Natural killer cell treated with Interleukin-12 subunit alpha and Interleukin-12 subunit beta and Interleukin-15 and Interleukin-18, amount 100 ng/mL, for 72 hours (primary cell): ENCODE measurements around the gene MYMK. TPM values are rescaled to one million over a fixed set of nuclear protein-coding genes. Genes with fewer than 3 reads are reported as not detected.

Experiments used
- ATAC-seq, 2 donors: fragments of 150-1000 bp; cut with Tn5 transposase in 1 of 2; sonication (Bioruptor Pico), chemical (Tn5 transposase) in 1 of 2; 2 replicates each; pipeline ENCODE4 v1.10.0; 2021
- DNase-seq: peaks from one replicate; pipeline ENCODE4 v3.0.0; 2022; ENCODE audit warnings: low spot score
- H3K27ac Mint-ChIP-seq, 2 donors: 1 replicate in 1 of 2; 2 replicates in 1 of 2; pipeline ENCODE4 v1.8.0; 2022; ENCODE audit warnings: mixed read lengths in 2 of 2, mild to moderate bottlenecking in 1 of 2, moderate library complexity in 1 of 2
- H3K27me3 Mint-ChIP-seq, 2 donors: 1 replicate in 1 of 2; 2 replicates in 1 of 2; pipeline ENCODE4 v1.8.0; 2022; ENCODE audit warnings: mixed read lengths in 2 of 2
- H3K36me3 Mint-ChIP-seq: one replicate; pipeline ENCODE4 v1.8.0; 2022; ENCODE audit warnings: mixed read lengths
- H3K4me1 Mint-ChIP-seq, 2 donors: 1 replicate in 1 of 2; 2 replicates in 1 of 2; pipeline ENCODE4 v1.8.0; 2022; ENCODE audit warnings: low read depth in 2 of 2, mixed read lengths in 2 of 2, mild to moderate bottlenecking in 1 of 2
- H3K4me3 Mint-ChIP-seq: one replicate; pipeline ENCODE4 v1.8.0; 2022; ENCODE audit warnings: mixed read lengths
- H3K9me3 Mint-ChIP-seq: 2 replicates; pipeline ENCODE4 v1.8.0; 2022; ENCODE audit warnings: mixed read lengths
- total RNA-seq, 2 donors: library from RNA; stranded (reverse); gene quantifications; one replicate each; pipeline ENCODE4 v1.2.3, GENCODE V29; 2022

The MYMK gene
- total RNA-seq, 2 donors from 2014 or later = not detected

DNA sequence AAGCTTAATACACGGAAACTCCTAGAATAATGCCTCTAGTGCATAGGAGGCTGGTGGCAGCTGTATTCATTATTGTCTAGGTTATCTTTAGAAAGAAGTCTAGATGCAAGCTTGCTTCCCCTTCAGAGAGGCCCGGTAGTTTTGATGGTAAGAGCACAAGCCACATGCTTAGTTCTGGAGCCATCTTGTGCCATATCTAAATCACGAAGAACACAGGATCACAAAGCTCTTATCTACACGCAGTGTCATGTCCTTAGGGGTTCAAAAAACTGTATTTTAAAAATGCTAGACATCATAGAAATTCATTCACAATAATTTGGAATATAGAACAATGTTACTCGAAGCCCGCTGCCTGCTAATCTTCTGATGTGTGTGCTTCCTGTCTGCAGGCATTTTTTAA is 58.8 kb downstream of the MYMK start:
- Mint-ChIP-seq H3K27me3 (no peaks in the 10 kb centered on the region), H3K4me3 (no peak overlapping the region), H3K27ac (no peak overlapping the region), H3K36me3 (no peaks in the 10 kb centered on the region), H3K9me3 (no peaks in the 10 kb centered on the region), H3K4me1 (peaks cover 0 to 8% of the 10 kb centered on the region in 2 donors)
- DNase-seq (no peak), ATAC-seq (no peak)

DNA sequence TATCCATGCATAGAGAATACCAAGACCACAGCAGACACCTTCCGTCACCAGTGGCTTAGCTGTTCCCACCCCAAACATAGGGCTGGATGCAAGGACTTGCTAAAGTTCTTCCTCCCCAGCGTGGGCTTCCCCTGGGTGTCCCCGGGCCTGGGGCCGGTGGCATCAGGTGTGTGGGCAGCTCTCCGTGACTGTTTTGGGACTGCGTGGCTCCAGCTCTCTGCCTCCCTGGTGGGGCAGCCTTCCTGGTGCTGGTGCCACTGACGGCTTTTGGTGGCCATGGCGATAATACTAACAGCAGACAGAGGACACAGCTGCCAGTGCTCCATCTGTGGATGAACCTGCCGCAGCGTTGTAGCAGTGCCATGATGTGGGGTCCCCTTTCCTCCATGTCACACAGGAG is 60.1 kb downstream of the MYMK start:
- DNase-seq = no peak
- H3K36me3 Mint-ChIP-seq = no peaks in the 10 kb centered on the region
- H3K9me3 Mint-ChIP-seq = no peaks in the 10 kb centered on the region
- ATAC-seq = no peak
- peaks cover 0 to 14% of the 10 kb centered on the region in 2 donors for H3K4me1 Mint-ChIP-seq
- H3K27me3 Mint-ChIP-seq = no peaks in the 10 kb centered on the region
- H3K4me3 Mint-ChIP-seq = no peak overlapping the region
- no peak overlapping the region for H3K27ac Mint-ChIP-seq

Other genes with a start within 250 kb of the MYMK start
- gene ABO, start 249.8 kb downstream of the MYMK start, total RNA-seq = under 1 TPM; 0.25 to 0.69 TPM
- 10 to 100 TPM; 11.5 to 23.9 TPM for gene SURF6, start 188.8 kb downstream of the MYMK start, total RNA-seq
- gene MED22, start 176.8 kb downstream of the MYMK start, total RNA-seq = 10 to 100 TPM; 34.8 to 43.3 TPM
- 1,000 to 10,000 TPM; 1,580 to 1,944 TPM for gene RPL7A, start 176.7 kb downstream of the MYMK start, total RNA-seq
- gene SURF1, start 168.5 kb downstream of the MYMK start, total RNA-seq = 10 to 100 TPM; 26.0 to 28.4 TPM
- gene SURF2, start 168.4 kb downstream of the MYMK start, total RNA-seq = 10 to 100 TPM; 15.2 to 21.6 TPM
- gene SURF4, start 148.9 kb downstream of the MYMK start, total RNA-seq = 100 to 1,000 TPM; 390 to 433 TPM
- gene STKLD1, start 148.6 kb downstream of the MYMK start, total RNA-seq = under 1 TPM in 1 of 2 donors, not detected in 1; 0.19 TPM
- 10 to 100 TPM; 34.3 to 55.1 TPM for gene REXO4, start 106.9 kb downstream of the MYMK start, total RNA-seq
- gene ADAMTS13, start 102.6 kb downstream of the MYMK start, total RNA-seq = 1 to 10 TPM in 1 of 2 donors, under 1 TPM in 1; 0.67 to 1.1 TPM
- gene CACFD1, start 65.0 kb downstream of the MYMK start, total RNA-seq = 1 to 10 TPM; 2.4 to 7.0 TPM
- gene SLC2A6, start 45.9 kb downstream of the MYMK start, total RNA-seq = 10 to 100 TPM; 15.0 to 42.3 TPM
- not detected for gene ADAMTSL2, start 9.7 kb upstream of the MYMK start, total RNA-seq
- not detected for gene FAM163B, start 84.4 kb upstream of the MYMK start, total RNA-seq
- not detected for gene DBH, start 111.4 kb upstream of the MYMK start, total RNA-seq
- gene SARDH, start 213.4 kb upstream of the MYMK start, total RNA-seq = under 1 TPM; 0.36 to 0.38 TPM